Measurements from ENCODE around the gene SLCO2A1. TPM values are rescaled to one million over a fixed set of nuclear protein-coding genes. Genes with fewer than 3 reads are reported as not detected.

The SLCO2A1 gene
- total RNA-seq, 1 donor from 2014 or later: 0.79 TPM

GRCh38 chr3:133953297-133953696 lies 76.4 kb downstream of the SLCO2A1 start:
- DNase-seq (ENCODE audit: low read depth, low spot score): no peak

- peak; percentile 71 for DNase-seq (ENCODE audit: low read depth, low spot score)
Measured at GRCh38 chr3:133949438-133949837, 80.3 kb downstream of the SLCO2A1 start.

GRCh38 chr3:133948996-133949395 lies 80.7 kb downstream of the SLCO2A1 start:
- no peak for DNase-seq (ENCODE audit: low read depth, low spot score)

GRCh38 chr3:133948131-133948810 lies 81.5 kb downstream of the SLCO2A1 start:
- DNase-seq (ENCODE audit: low read depth, low spot score): no peak

- no peak for DNase-seq (ENCODE audit: low read depth, low spot score)
Measured at GRCh38 chr3:133945381-133946095, 84.2 kb downstream of the SLCO2A1 start.

GRCh38 chr3:133944641-133945380 lies 84.9 kb downstream of the SLCO2A1 start:
- peak; percentile 80 for DNase-seq (ENCODE audit: low read depth, low spot score)

- no peak for DNase-seq (ENCODE audit: low read depth, low spot score)
Measured at GRCh38 chr3:133944181-133944580, 85.5 kb downstream of the SLCO2A1 start.

GRCh38 chr3:133943639-133944141 lies 86.0 kb downstream of the SLCO2A1 start:
- peak; percentile 78 for DNase-seq (ENCODE audit: low read depth, low spot score)

GRCh38 chr3:133943031-133943535 lies 86.6 kb downstream of the SLCO2A1 start:
- DNase-seq (ENCODE audit: low read depth, low spot score): no peak

GRCh38 chr3:133941415-133941821 lies 88.3 kb downstream of the SLCO2A1 start:
- DNase-seq (ENCODE audit: low read depth, low spot score): no peak

GRCh38 chr3:133940536-133940935 lies 89.2 kb downstream of the SLCO2A1 start:
- DNase-seq (ENCODE audit: low read depth, low spot score): no peak

- no peak for DNase-seq (ENCODE audit: low read depth, low spot score)
Measured at GRCh38 chr3:133939463-133939835, 90.3 kb downstream of the SLCO2A1 start.

- no peak for DNase-seq (ENCODE audit: low read depth, low spot score)
Measured at GRCh38 chr3:133938770-133939462, 90.8 kb downstream of the SLCO2A1 start.

GRCh38 chr3:133937756-133938601 lies 91.7 kb downstream of the SLCO2A1 start:
- DNase-seq (ENCODE audit: low read depth, low spot score): no peak

GRCh38 chr3:133937061-133937686 lies 92.6 kb downstream of the SLCO2A1 start:
- DNase-seq (ENCODE audit: low read depth, low spot score): no peak

GRCh38 chr3:133935843-133936769 lies 93.6 kb downstream of the SLCO2A1 start:
- DNase-seq (ENCODE audit: low read depth, low spot score): no peak

- DNase-seq (ENCODE audit: low read depth, low spot score): no peak
Measured at GRCh38 chr3:133934996-133935842, 94.5 kb downstream of the SLCO2A1 start.

All from pulmonary artery endothelial cell (primary cell).